ENCODE results near the gene ADCYAP1R1.
"Not testable (repeated sequence)": the region's sequence is repeated elsewhere in the genome, so short reads cannot be mapped to it uniquely, and the experiment has no call there.

ADCYAP1R1 gene

GRCh38 chr7:31151849-31152248, 99.7 kb downstream of the ADCYAP1R1 start:
- DNase-seq = no peak

- not testable (repeated sequence) for DNase-seq
Measured at GRCh38 chr7:31153318-31153717, 101.2 kb downstream of the ADCYAP1R1 start.

GRCh38 chr7:31160941-31161340, 108.8 kb downstream of the ADCYAP1R1 start:
- no peak for DNase-seq

Measured in NCI-H510A treated with DMSO at 0.1 percent for 48 hours (cell line).